Esophagus squamous epithelium (tissue), 4 donors: ENCODE measurements around the gene MYO3B.

Experiments used
- POLR2A ChIP-seq, 4 donors: fragments of 450-650 bp; IDR thresholded peaks; one replicate each; pipeline ENCODE4 v1.6.1; 2017; ENCODE audit warnings: antibody characterized with exemption in 4 of 4, mild to moderate bottlenecking in 4 of 4, moderate library complexity in 3 of 4
- TF ChIP-seq, protein P1 (sequence below), 6 experiments: fragments of 450-650 bp in 4 of 6; fragments of 200-600 bp in 2 of 6; sonication (generic) in 2 of 6; IDR thresholded peaks; one replicate each; pipeline ENCODE4 v1.5.1; 2016 to 2019; ENCODE audit warnings: antibody characterized with exemption in 6 of 6, mild to moderate bottlenecking in 4 of 6, moderate library complexity in 4 of 6

DNA sequence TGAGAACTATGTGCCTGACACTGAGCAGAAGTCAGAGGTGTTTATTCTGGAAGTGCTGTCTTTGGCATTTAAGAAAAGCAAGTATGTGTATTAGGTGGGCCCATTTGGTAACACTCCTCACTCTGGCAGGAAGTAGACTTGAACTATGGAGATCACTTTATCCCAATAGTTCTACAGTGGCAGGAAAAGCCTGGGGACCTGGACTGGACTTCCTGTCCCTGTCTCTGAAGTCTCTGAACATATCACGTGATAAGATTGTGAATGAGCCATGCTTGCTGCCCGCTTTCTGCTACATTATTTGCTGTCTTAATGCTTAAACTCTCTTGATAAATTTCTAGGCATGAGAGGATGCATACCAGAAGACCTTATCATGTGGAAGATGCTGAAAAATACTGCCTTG lies 203.7 kb downstream of the MYO3B start:
- no peak for TF ChIP-seq POLR2A (IDR thresholded peaks at IDR 0.05)
- TF ChIP-seq, protein P1, sequence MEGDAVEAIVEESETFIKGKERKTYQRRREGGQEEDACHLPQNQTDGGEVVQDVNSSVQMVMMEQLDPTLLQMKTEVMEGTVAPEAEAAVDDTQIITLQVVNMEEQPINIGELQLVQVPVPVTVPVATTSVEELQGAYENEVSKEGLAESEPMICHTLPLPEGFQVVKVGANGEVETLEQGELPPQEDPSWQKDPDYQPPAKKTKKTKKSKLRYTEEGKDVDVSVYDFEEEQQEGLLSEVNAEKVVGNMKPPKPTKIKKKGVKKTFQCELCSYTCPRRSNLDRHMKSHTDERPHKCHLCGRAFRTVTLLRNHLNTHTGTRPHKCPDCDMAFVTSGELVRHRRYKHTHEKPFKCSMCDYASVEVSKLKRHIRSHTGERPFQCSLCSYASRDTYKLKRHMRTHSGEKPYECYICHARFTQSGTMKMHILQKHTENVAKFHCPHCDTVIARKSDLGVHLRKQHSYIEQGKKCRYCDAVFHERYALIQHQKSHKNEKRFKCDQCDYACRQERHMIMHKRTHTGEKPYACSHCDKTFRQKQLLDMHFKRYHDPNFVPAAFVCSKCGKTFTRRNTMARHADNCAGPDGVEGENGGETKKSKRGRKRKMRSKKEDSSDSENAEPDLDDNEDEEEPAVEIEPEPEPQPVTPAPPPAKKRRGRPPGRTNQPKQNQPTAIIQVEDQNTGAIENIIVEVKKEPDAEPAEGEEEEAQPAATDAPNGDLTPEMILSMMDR (IDR thresholded peaks at IDR 0.05), result no peak
